NCI-H1105 treated with DMSO at 0.1 percent for 48 hours (cell line): Measurements from ENCODE around the gene DAPK1.
"Not testable (repeated sequence)": the region's sequence is repeated elsewhere in the genome, so short reads cannot be mapped to it uniquely, and the experiment has no call there.

Experiments
- DNase-seq: peaks from one replicate; lab custom pipeline; 2025; lab: John Stamatoyannopoulos, UW

Gene DAPK1

DNA sequence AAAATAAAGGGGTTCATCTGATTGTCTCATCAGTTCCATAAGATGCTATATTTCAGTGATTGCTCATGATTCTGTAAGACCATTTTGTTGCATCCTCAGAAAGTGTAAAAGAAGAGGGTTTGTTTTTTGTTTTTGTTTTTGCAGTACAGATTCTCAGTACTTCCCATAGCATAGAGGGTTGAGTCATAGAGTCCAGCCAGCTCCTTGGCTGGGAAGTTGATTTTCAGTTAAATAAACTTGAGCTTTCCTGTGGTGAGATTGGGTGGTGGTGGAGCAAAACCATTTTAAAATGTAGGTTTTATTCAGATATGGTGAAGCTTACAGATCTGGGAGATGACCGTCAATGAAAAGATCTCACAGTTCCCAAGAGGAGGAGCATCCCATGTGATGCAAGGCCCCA lies 48.2 kb downstream of the DAPK1 start:
- DNase-seq: no peak

GRCh38 chr9:87546704-87547103 lies 49.0 kb downstream of the DAPK1 start:
- DNase-seq: no peak

GRCh38 chr9:87547671-87548081 lies 50.0 kb downstream of the DAPK1 start:
- DNase-seq: no peak

GRCh38 chr9:87548159-87548558 lies 50.5 kb downstream of the DAPK1 start:
- DNase-seq: no peak

DNA sequence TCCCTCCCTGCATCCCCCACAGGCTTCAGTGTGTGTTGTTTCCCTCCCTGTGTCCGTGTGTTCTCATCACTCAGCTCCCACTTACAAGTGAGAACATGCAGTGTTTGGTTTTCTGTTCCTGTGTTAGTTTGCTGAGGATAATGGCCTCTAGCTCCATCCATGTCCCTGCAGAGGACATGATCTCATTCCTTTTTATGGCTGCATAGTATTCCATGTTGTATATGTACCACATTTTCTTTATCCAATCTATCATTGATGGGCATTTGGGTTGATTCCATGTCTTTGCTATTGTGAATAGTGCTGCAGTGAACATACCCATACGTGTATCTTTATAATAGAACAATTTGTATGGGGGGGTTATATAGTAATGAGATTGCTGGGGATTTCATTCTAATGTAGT lies 51.4 kb downstream of the DAPK1 start:
- DNase-seq: not testable (repeated sequence)

DNA sequence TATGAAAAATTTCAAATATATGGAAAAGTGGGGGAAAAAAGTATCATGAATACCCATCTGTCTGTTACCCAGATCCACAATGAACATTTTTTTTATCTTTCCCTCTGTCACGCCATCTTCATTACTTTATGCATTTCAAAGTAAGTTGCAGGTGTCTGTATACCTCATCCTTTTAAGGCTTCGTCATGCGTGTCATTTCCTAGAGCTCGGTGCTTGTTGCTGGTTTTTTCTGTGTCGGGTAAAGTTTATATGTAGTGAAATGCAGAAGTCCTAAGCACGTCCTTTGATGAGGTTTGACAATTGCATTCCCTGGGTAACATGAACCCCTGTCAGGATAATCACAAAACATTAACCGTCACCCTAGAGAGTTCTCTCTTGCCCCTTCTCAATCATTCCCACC lies 52.1 kb downstream of the DAPK1 start:
- no peak for DNase-seq

DNA sequence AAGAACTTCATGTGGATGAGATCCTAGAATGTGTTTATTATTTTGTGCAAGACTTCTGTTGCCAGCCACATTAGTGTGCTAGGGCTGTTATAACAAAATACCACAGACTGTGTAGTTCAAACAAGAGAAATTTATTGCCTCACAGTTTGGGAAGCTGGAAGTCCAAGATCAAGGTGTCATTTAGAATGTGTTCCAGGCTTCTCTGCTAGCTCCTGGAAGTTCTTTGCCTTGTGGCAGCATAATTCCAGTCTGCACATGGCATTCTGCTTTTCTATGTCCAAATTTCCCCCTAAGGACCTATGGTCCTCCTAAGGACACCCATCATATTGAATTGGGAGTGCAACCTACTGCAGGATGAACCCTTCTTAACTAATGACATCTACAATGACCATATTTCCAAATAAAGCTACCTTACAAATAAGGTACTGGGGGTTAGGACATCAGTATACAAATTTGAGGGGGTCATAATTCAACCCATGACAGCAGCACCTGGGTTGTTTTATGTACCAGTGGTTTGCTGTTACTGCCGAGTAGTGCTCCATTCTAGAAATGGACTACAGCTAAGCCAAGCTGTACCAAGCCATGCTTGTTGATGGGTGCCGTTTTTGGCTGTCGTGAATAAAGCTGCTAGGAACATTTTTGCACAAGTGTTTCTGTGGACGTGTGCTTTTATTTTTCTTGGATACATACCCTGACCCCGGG lies 52.7 kb downstream of the DAPK1 start:
- DNase-seq: no peak

- no peak for DNase-seq
Observed at GRCh38 chr9:87551772-87552217, 54.1 kb downstream of the DAPK1 start.

GRCh38 chr9:87554171-87554910 lies 56.7 kb downstream of the DAPK1 start:
- DNase-seq: no peak

DNA sequence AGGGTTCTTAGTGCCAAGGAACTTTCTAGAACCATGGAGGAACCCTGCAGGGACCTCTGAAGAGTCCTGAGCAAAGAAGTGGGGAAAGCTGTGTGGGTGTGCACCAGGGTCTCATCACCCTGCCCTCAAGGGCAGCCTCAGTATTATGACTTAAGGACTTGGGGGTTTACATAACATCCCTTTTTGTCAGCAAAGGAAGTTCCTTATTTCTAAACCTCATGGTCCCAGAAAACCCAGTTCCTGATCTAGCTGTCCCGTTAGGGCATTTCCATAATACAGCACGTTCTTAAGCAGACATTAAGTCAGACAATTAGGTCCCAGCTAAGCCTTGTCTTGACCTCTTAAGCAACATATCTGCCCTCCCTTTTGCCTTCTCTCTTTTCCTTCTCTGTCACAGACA lies 57.3 kb downstream of the DAPK1 start:
- no peak for DNase-seq

- peak; percentile 24 for DNase-seq
Observed at GRCh38 chr9:87556039-87556438, 58.4 kb downstream of the DAPK1 start.

- no peak for DNase-seq
Observed at GRCh38 chr9:87556821-87557220, 59.2 kb downstream of the DAPK1 start.

- DNase-seq: no peak
Observed at GRCh38 chr9:87557996-87558395, 60.3 kb downstream of the DAPK1 start.

DNA sequence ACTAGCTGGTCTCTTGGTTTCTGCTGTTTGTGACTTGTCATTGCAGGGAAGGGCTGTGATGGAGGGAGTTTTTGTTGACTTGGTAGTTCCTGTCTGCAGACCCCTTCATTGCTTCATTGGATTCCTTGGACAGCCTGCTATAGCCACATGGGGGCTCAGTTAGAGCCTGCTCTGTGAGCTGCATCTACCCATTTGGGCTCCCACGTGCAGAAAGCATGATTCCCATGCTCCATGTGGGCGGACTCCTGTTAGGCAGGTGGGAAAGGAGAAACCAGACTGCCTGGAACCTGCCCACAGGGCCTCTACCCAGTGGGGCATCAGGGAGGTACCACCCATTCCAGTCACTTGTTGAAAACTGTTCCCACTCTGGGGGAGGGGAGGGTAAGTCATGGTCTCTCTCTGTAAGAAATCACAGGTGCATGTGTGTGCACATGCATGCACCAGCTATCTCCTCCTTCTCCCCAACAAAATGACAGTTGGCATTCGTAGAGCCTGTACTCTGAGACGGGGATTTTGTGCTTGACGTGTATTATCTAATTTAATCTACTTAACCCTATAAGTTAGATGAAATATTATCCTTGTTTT lies 61.0 kb downstream of the DAPK1 start:
- no peak for DNase-seq

DNA sequence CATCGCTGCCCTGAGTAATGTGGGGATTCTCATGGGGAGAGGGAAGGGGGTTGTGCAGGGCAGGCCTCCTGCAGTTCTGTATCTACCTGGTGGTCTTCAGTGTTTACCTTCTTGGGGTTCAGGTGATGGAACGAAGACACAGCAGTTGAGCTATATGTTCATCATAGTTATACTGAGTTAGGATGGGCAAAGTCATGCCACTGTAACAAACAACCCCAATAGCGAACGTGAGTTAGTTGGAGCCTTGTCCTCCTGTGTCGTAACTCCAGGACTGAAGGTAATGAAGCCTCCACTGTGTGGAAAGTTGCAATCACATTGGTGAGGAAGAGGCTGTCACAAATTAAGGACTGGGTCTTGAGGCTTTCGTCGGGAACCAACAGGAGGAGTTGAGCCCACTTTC lies 64.4 kb downstream of the DAPK1 start:
- DNase-seq: no peak

- no peak for DNase-seq
Observed at GRCh38 chr9:87562530-87563170, 65.0 kb downstream of the DAPK1 start.

GRCh38 chr9:87564111-87564510 lies 66.4 kb downstream of the DAPK1 start:
- DNase-seq: no peak

- DNase-seq: no peak
Observed at GRCh38 chr9:87564791-87565241, 67.1 kb downstream of the DAPK1 start.

DNA sequence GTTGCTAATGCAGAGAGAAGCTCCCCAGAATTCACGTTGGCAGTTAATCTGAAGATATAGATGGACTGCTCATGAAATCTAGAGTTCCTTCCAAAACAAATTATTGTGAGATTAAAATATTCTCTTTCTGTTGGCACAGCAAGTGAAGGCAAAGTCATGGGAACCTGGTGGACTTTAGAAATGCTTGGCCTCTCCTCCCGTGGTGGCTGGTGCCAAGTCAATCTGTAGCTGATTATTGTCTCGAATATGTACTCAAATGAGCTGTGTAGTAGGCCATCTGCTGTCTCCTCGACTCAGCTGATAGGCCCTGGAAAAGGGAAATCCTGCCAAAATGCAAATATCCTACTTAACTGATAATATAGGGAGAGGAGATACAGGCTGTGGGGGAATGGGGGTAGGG lies 69.3 kb downstream of the DAPK1 start:
- DNase-seq: peak; percentile 2

DNA sequence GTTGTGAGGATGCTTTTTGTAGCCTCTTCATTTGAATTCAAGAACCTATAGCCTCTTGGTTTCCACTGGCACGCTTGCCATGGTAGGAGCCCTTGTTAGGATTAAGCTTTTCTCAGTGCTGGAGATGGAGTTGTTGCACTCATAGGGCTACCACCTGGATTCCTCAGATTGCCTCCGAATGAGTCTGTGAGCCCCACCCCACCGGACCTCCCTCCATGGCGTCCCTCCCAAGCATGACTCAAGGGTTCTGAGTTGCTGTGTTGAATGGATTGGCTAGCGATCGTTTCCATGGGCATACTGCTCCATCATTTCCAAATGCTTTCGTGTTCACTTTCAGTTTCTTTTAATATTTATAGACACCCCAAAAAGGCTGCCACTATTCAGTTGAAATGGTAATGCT lies 69.9 kb downstream of the DAPK1 start:
- no peak for DNase-seq

GRCh38 chr9:87567983-87568382 lies 70.3 kb downstream of the DAPK1 start:
- DNase-seq: no peak

- DNase-seq: no peak
Observed at GRCh38 chr9:87568401-87568800, 70.7 kb downstream of the DAPK1 start.
